HepG2 (cell line): ENCODE measurements around the gene PTPN14. TPM values are rescaled to one million over a fixed set of nuclear protein-coding genes. Genes with fewer than 3 reads are reported as not detected.
A peak's percentile ranks its signal among the peaks of the same experiment; 100 is the strongest.

ENCODE experiments used
- ATF1 ChIP-seq: IDR thresholded peaks from 2 replicates; pipeline ENCODE4 v1.6.1; 2016; ENCODE audit warnings: mild to moderate bottlenecking, control low read depth
- DR1 ChIP-seq: sonication (generic); formaldehyde crosslinking; IDR thresholded peaks from 2 replicates; pipeline ENCODE4 v1.8.0; 2021; ENCODE audit warnings: mild to moderate bottlenecking, missing genetic modification reagents, inconsistent platforms
- IKZF4 ChIP-seq: sonication (generic); formaldehyde crosslinking; IDR thresholded peaks from 2 replicates; pipeline ENCODE4 v1.5.1; 2020; ENCODE audit warnings: borderline replicate concordance, mild to moderate bottlenecking, low read depth, missing genetic modification reagents; ENCODE audit errors: not compliant biosample characterization
- ISL2 ChIP-seq: sonication (generic); formaldehyde crosslinking; IDR thresholded peaks from 2 replicates; pipeline ENCODE4 v1.5.0; 2020; ENCODE audit warnings: missing genetic modification reagents
- MYNN ChIP-seq: sonication (generic); formaldehyde crosslinking; IDR thresholded peaks from 2 replicates; pipeline ENCODE4 v1.4.0; 2020; ENCODE audit warnings: mild to moderate bottlenecking, low read depth, missing genetic modification reagents
- NFATC3 ChIP-seq: sonication (generic); formaldehyde crosslinking; IDR thresholded peaks from 2 replicates; pipeline ENCODE4 v1.5.1; 2020; ENCODE audit warnings: mild to moderate bottlenecking, missing genetic modification reagents
- NONO ChIP-seq, 2 experiments: fragments of 450-650 bp in 1 of 2; sonication (generic) in 1 of 2; formaldehyde crosslinking in 1 of 2; IDR thresholded peaks in 1 of 2; conservative IDR thresholded peaks in 1 of 2; 2 replicates each; pipeline versions ENCODE4 v1.6.1 to v1.8.0; 2017 to 2022; ENCODE audit warnings: mild to moderate bottlenecking in 1 of 2, missing genetic modification reagents in 1 of 2, moderate library complexity in 1 of 2
- PATZ1 ChIP-seq: sonication (generic); formaldehyde crosslinking; IDR thresholded peaks from 2 replicates; pipeline ENCODE4 v1.4.0; 2020; ENCODE audit warnings: missing genetic modification reagents
- REL ChIP-seq: sonication (generic); formaldehyde crosslinking; conservative IDR thresholded peaks from 2 replicates; pipeline ENCODE4 v1.8.0; 2022; ENCODE audit warnings: mild to moderate bottlenecking, missing genetic modification reagents, moderate library complexity
- SNAI1 ChIP-seq: sonication (generic); formaldehyde crosslinking; IDR thresholded peaks from 2 replicates; pipeline ENCODE4 v1.5.0; 2020; ENCODE audit warnings: mild to moderate bottlenecking, missing genetic modification reagents, borderline replicate concordance
- ZC3H13 ChIP-seq: sonication (generic); formaldehyde crosslinking; IDR thresholded peaks from 2 replicates; pipeline ENCODE4 v1.8.1; 2023; ENCODE audit warnings: mild to moderate bottlenecking, missing genetic modification reagents, moderate library complexity
- ZFP91 ChIP-seq: sonication (generic); formaldehyde crosslinking; IDR thresholded peaks from 2 replicates; pipeline ENCODE4 v1.9.0; 2022; ENCODE audit warnings: missing genetic modification reagents, mild to moderate bottlenecking, borderline replicate concordance
- ZFY ChIP-seq: sonication (generic); formaldehyde crosslinking; IDR thresholded peaks from 2 replicates; pipeline ENCODE4 v1.4.0; 2020; ENCODE audit warnings: missing genetic modification reagents
- ZNF572 ChIP-seq: sonication (generic); formaldehyde crosslinking; IDR thresholded peaks from 2 replicates; pipeline ENCODE4 v1.5.1; 2020; ENCODE audit warnings: mild to moderate bottlenecking, missing genetic modification reagents
- polyA plus RNA-seq, 8 experiments: library from polyadenylated mRNA; depleted of rRNA in 3 of 8; stranded (reverse) in 7 of 8; unstranded in 1 of 8; fragments of >200 nt; fragmentation: Illumina TruSeq in 4 of 8; extraction: Trizol in 4 of 8; gene quantifications; 2 replicates each; pipeline versions ENCODE4 v1.2.1 to v1.2.3, GENCODE V29; 2011 to 2016; ENCODE audit warnings: low read depth in 4 of 8, missing spikeins in 1 of 8, mixed read lengths in 1 of 8; ENCODE audit not compliant: insufficient read depth in 1 of 8
- total RNA-seq, 5 experiments: library from RNA; depleted of rRNA; stranded (reverse); fragments of >200 nt; fragmentation: Illumina TruSeq; extraction: Trizol; gene quantifications; 2 replicates each; pipeline ENCODE4 v1.2.3, GENCODE V29; 2016; ENCODE audit warnings: low read depth in 1 of 5
- TF ChIP-seq, protein P1 (sequence below): sonication (generic); formaldehyde crosslinking; IDR thresholded peaks from 2 replicates; pipeline ENCODE4 v1.5.0; 2020; ENCODE audit warnings: mild to moderate bottlenecking, missing genetic modification reagents
- TF ChIP-seq, protein P2 (sequence below): sonication (generic); formaldehyde crosslinking; IDR thresholded peaks from 2 replicates; pipeline ENCODE4 v1.5.1; 2020; ENCODE audit warnings: mild to moderate bottlenecking, moderate library complexity, missing genetic modification reagents
- TF ChIP-seq, protein P3 (sequence below): sonication (generic); formaldehyde crosslinking; IDR thresholded peaks from 2 replicates; pipeline ENCODE4 v1.4.0; 2020; ENCODE audit warnings: mild to moderate bottlenecking, missing genetic modification reagents
- TF ChIP-seq, protein P4 (sequence below): sonication (generic); formaldehyde crosslinking; IDR thresholded peaks from 2 replicates; pipeline ENCODE4 v1.8.0; 2022; ENCODE audit warnings: missing genetic modification reagents, mild to moderate bottlenecking, borderline replicate concordance

The PTPN14 gene
- total and polyA plus RNA-seq, 2 of the 13 experiments (the other 11 are each of a cell fraction or from before 2014, with no cell fraction given): 3.9 to 4.7 TPM

DNA sequence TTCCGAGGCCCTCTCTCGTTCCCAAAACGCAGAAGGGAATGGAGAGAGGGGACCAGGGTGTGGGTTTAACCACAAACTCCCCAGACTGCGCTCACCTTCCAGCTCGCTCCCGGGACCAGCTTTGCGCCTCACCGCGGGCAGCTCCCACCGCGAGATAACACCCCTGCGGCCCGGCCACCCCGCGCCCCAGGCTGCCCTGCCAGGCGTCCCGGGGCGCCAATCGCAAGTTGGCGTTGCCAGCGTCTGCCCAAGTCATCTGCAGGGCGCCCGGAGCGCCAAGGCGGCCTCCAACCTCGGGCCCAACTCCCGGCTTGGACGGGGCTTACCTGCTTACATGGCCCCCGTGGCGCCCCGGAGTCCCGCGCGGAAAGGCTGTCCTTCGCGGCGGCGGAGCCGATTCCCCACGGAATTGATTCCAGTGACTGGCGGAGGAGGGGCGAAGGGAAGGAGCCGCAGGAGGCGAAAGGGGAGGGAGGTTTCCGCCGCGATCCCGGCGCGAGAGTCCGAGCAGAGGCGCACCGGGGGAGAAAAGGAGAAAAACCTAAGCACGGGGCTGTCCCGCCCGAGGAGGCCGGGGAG is 456 bp downstream of the PTPN14 start (continued):
- TF ChIP-seq, protein P1, sequence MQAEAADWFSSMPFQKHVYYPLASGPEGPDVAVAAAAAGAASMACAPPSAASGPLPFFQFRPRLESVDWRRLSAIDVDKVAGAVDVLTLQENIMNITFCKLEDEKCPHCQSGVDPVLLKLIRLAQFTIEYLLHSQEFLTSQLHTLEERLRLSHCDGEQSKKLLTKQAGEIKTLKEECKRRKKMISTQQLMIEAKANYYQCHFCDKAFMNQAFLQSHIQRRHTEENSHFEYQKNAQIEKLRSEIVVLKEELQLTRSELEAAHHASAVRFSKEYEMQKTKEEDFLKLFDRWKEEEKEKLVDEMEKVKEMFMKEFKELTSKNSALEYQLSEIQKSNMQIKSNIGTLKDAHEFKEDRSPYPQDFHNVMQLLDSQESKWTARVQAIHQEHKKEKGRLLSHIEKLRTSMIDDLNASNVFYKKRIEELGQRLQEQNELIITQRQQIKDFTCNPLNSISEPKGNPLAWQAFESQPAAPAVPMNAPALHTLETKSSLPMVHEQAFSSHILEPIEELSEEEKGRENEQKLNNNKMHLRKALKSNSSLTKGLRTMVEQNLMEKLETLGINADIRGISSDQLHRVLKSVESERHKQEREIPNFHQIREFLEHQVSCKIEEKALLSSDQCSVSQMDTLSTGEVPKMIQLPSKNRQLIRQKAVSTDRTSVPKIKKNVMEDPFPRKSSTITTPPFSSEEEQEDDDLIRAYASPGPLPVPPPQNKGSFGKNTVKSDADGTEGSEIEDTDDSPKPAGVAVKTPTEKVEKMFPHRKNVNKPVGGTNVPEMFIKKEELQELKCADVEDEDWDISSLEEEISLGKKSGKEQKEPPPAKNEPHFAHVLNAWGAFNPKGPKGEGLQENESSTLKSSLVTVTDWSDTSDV: peak; percentile 69; the same call in 1 of the 2 replicates
- TF ChIP-seq NONO (IDR thresholded peaks at IDR 0.05) (no peak), NONO (CRISPR knock-in tag; conservative IDR thresholded peaks at IDR 0.05) (peak; percentile 63; the same call in 1 of the 2 replicates), ZFP91 (CRISPR knock-in tag) (peak; percentile 24; the same call in 1 of the 2 replicates), SNAI1 (peak; percentile 84; the same call in 1 of the 2 replicates), DR1 (CRISPR knock-in tag) (peak; percentile 33; the same call in 1 of the 2 replicates), REL (0 out of 2 replicates have a peak, but pooled peaks have one; percentile 72), ZFY (CRISPR knock-in tag) (peak; percentile 64), ISL2 (CRISPR knock-in tag) (peak; percentile 36; the same call in 1 of the 2 replicates), ATF1 (CRISPR knock-in tag) (no peak), ZNF572 (CRISPR knock-in tag) (0 out of 2 replicates have a peak, but pooled peaks have one; percentile 39), PATZ1 (0 out of 2 replicates have a peak, but pooled peaks have one; percentile 6), IKZF4 (CRISPR knock-in tag) (peak; percentile 64), MYNN (no peak), NFATC3 (CRISPR knock-in tag) (0 out of 2 replicates have a peak, but pooled peaks have one; percentile 44), ZC3H13 (CRISPR knock-in tag) (peak; percentile 80)
- TF ChIP-seq, protein P2, sequence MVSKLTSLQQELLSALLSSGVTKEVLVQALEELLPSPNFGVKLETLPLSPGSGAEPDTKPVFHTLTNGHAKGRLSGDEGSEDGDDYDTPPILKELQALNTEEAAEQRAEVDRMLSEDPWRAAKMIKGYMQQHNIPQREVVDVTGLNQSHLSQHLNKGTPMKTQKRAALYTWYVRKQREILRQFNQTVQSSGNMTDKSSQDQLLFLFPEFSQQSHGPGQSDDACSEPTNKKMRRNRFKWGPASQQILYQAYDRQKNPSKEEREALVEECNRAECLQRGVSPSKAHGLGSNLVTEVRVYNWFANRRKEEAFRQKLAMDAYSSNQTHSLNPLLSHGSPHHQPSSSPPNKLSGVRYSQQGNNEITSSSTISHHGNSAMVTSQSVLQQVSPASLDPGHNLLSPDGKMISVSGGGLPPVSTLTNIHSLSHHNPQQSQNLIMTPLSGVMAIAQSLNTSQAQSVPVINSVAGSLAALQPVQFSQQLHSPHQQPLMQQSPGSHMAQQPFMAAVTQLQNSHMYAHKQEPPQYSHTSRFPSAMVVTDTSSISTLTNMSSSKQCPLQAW: peak; percentile 82
- TF ChIP-seq, protein P3, sequence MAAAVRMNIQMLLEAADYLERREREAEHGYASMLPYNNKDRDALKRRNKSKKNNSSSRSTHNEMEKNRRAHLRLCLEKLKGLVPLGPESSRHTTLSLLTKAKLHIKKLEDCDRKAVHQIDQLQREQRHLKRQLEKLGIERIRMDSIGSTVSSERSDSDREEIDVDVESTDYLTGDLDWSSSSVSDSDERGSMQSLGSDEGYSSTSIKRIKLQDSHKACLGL (CRISPR knock-in tag): peak; percentile 36; the same call in 1 of the 2 replicates
- TF ChIP-seq, protein P4, sequence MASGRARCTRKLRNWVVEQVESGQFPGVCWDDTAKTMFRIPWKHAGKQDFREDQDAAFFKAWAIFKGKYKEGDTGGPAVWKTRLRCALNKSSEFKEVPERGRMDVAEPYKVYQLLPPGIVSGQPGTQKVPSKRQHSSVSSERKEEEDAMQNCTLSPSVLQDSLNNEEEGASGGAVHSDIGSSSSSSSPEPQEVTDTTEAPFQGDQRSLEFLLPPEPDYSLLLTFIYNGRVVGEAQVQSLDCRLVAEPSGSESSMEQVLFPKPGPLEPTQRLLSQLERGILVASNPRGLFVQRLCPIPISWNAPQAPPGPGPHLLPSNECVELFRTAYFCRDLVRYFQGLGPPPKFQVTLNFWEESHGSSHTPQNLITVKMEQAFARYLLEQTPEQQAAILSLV (CRISPR knock-in tag): 0 out of 2 replicates have a peak, but pooled peaks have one; percentile 38
